ENCODE data around the gene MAP7.

Gene MAP7

DNA sequence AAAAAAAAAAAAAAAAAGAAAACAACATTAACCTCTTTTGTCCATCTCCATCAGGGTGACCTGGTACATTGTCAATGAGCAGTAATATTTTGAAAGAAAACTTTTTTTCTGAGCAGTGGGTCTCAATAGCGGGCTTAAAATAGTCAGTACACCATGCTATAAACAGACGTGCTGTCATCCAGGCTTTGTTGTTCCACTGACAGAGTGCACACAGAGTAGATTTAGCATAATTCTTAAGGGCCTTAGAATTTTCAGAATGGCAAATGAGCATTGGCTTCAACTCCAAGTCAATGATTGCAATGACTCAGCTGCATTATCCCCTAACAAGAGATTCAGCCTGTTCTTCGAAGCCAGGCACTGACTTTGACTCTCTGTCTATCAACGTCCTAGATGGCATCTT lies 35.6 kb downstream of the MAP7 start:
- no peak for TF ChIP-seq CTCF (IDR thresholded peaks at IDR 0.05; ENCODE audit: extremely low read depth, missing control alignments)
- no peak for DNase-seq (ENCODE audit: low spot score)

GRCh38 chr6:136511926-136512325 lies 38.3 kb downstream of the MAP7 start:
- TF ChIP-seq CTCF (IDR thresholded peaks at IDR 0.05; ENCODE audit: extremely low read depth, missing control alignments) = no peak
- DNase-seq (ENCODE audit: low spot score) = no peak

- no peak for TF ChIP-seq CTCF (IDR thresholded peaks at IDR 0.05; ENCODE audit: extremely low read depth, missing control alignments)
- DNase-seq (ENCODE audit: low spot score) = no peak
Observed at GRCh38 chr6:136511397-136511796, 38.8 kb downstream of the MAP7 start.

GRCh38 chr6:136510782-136511181 lies 39.4 kb downstream of the MAP7 start:
- no peak for TF ChIP-seq CTCF (IDR thresholded peaks at IDR 0.05; ENCODE audit: extremely low read depth, missing control alignments)
- DNase-seq (ENCODE audit: low spot score) = peak; percentile 12

GRCh38 chr6:136510299-136510698 lies 39.9 kb downstream of the MAP7 start:
- no peak for TF ChIP-seq CTCF (IDR thresholded peaks at IDR 0.05; ENCODE audit: extremely low read depth, missing control alignments)

DNA sequence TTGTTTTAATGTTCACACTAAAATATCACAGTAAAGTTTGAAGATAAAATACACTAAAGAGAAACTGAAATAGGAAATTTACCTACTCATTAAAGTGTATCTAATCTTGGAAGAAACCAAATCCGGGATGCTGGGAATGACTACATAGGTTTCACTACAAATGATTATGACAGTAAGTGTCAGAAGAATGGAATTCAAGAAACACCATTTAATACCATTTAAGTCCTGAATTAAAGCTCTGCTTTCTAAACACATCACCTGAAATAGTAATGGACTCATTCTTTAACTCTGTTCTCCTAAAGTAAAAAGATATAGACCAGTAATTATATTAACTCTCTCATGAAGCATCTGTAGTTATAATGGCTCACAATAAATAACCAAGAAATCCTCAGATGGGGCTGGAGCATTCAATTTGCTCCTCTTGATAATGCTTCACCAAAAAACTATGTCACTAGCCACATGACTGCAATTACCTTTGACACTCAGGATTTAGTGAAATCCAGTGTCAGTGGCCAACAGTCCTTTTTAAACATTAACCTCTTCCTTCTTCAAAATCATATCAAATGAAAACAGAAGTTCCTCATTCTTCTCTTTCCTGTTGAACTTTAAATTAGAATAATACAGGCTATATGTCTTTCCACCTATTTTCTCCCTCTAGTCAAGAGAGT lies 41.4 kb downstream of the MAP7 start:
- no peak for TF ChIP-seq CTCF (IDR thresholded peaks at IDR 0.05; ENCODE audit: extremely low read depth, missing control alignments)
- no peak for DNase-seq (ENCODE audit: low spot score)

More at GRCh38 chr6:136510299-136510698, 39.9 kb downstream of the MAP7 start:
- DNase-seq (ENCODE audit: low spot score) = no peak

GRCh38 chr6:136506124-136506799 lies 44.0 kb downstream of the MAP7 start:
- no peak for TF ChIP-seq CTCF (IDR thresholded peaks at IDR 0.05; ENCODE audit: extremely low read depth, missing control alignments)
- no peak for DNase-seq (ENCODE audit: low spot score)
